Mesendoderm (in vitro differentiated cells): ENCODE results near the gene PIP4K2B.

Experiments used
- DNase-seq: peaks from one replicate; pipeline ENCODE4 v3.0.0; 2013
- H2AK5ac ChIP-seq: 2 replicates; pipeline ENCODE4 v1.6.1; 2013; ENCODE audit warnings: low read length, inconsistent platforms
- H2BK120ac ChIP-seq: 2 replicates; pipeline ENCODE4 v1.6.1; 2013; ENCODE audit warnings: low read depth, mild to moderate bottlenecking, low read length, moderate library complexity, mixed read lengths
- H2BK15ac ChIP-seq: replicated peaks from 2 replicates; pipeline ENCODE4 v1.6.1; 2013; ENCODE audit warnings: low read depth, mild to moderate bottlenecking, moderate library complexity
- H2BK5ac ChIP-seq: 2 replicates; pipeline ENCODE4 v1.6.1; 2013; ENCODE audit warnings: low read length, inconsistent platforms
- H3K18ac ChIP-seq: 2 replicates; pipeline ENCODE4 v1.6.1; 2013; ENCODE audit warnings: mild to moderate bottlenecking, low read length, mixed read lengths
- H3K23ac ChIP-seq: one replicate; pipeline ENCODE4 v1.6.1; 2013; ENCODE audit warnings: low read length
- H3K27ac ChIP-seq: 2 replicates; pipeline ENCODE4 v1.5.1; 2013; ENCODE audit warnings: low read depth, mild to moderate bottlenecking, inconsistent platforms, low read length, moderate library complexity
- H3K27me3 ChIP-seq: 2 replicates; pipeline ENCODE4 v1.6.1; 2013; ENCODE audit warnings: low read length, control low read depth, mild to moderate bottlenecking, inconsistent platforms; ENCODE audit not compliant: insufficient read depth, poor library complexity
- H3K36me3 ChIP-seq: 2 replicates; pipeline ENCODE4 v1.6.1; 2013; ENCODE audit warnings: low read length, inconsistent platforms; ENCODE audit not compliant: control insufficient read depth, insufficient read depth
- H3K4ac ChIP-seq: one replicate; pipeline ENCODE4 v1.6.1; 2013; ENCODE audit warnings: low read depth, mild to moderate bottlenecking, low read length, moderate library complexity
- H3K4me1 ChIP-seq: 2 replicates; pipeline ENCODE4 v1.6.1; 2013; ENCODE audit warnings: low read depth, low read length, inconsistent platforms; ENCODE audit not compliant: control insufficient read depth
- H3K4me2 ChIP-seq: 2 replicates; pipeline ENCODE4 v1.6.1; 2013; ENCODE audit warnings: low read length
- H3K4me3 ChIP-seq: 2 replicates; pipeline ENCODE4 v1.5.1; 2013; ENCODE audit warnings: mild to moderate bottlenecking, low read length
- H3K56ac ChIP-seq: one replicate; pipeline ENCODE4 v1.6.1; 2013; ENCODE audit warnings: low read length
- H3K79me1 ChIP-seq: 2 replicates; pipeline ENCODE4 v1.6.1; 2013; ENCODE audit warnings: low read length, inconsistent platforms
- H3K79me2 ChIP-seq: 2 replicates; pipeline ENCODE4 v1.6.1; 2013; ENCODE audit warnings: mild to moderate bottlenecking, low read length; ENCODE audit not compliant: control insufficient read depth, insufficient read depth
- H3K9ac ChIP-seq: 2 replicates; pipeline ENCODE4 v1.6.1; 2013; ENCODE audit warnings: low read length, inconsistent platforms
- H4K5ac ChIP-seq: one replicate; pipeline ENCODE4 v1.6.1; 2013; ENCODE audit warnings: low read length
- H4K8ac ChIP-seq: one replicate; pipeline ENCODE4 v1.6.1; 2013; ENCODE audit warnings: low read depth, mild to moderate bottlenecking, control low read depth, low read length, moderate library complexity
- WGBS: extraction: QIAGEN DNeasy Blood & Tissue Kit; methylation state at CpG from one replicate; pipeline ENCODE4 v1.1.7; 2013; ENCODE audit warnings: low lambda C conversion rate, missing lambda C conversion rate; ENCODE audit not compliant: insufficient coverage; ENCODE audit errors: extremely low coverage; 5-methylcytosine and 5-hydroxymethylcytosine counted together

Gene PIP4K2B

DNA sequence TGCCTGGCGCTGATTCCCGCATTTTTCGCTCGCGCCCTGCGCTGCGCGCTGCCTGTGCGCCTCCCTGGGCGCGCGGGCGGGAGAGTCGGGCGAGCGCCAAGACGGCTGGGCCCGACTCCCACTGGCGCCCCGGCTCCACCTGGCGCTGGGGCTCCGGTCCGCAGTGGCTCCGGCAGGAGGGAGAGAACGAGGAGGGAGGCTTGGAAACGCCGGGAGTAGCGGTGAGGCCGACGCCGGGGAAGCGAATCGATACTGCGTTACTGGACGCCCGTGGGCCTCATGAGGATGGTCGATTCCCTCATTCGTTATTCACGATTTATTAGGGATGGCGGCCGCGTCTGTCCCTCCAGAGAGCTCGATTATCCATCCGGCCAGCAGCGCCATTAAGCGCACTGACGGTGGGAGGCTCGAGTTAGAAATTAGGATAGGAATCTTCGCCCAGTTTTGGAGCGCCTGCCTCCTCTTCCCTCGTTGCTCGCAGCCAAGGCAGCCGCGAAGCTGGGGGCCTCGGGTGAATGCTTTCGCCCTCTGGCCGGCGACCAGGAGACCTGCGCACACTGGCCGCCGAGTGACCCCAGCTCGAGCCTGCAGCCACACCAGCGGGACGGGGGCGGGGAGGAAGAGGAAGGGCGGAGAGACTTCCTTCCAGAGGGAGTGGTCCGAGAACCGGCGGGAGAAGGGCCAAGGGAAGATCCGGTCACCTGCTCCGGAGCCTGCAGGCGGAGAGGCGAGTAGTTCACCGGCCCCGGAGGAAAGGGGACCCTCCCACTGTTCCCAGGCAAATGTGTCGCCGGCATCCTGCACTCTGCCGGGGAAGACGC is 49.9 kb downstream of the PIP4K2B start:
- Histone ChIP-seq H3K18ac (peak overlapping the region; percentile 82), H3K4me3 (peak overlapping the region; percentile 65), H2AK5ac (no peak overlapping the region), H3K79me1 (peaks cover 10% of the 10 kb centered on the region), H2BK120ac (peak overlapping the region; percentile 1), H3K27ac (peak overlapping the region; percentile 49), H3K79me2 (peaks cover 45% of the 10 kb centered on the region), H3K56ac (peak overlapping the region; percentile 97), H3K23ac (peak overlapping the region; percentile 48), H3K36me3 (no peaks in the 10 kb centered on the region), H4K5ac (no peak overlapping the region), H3K27me3 (no peaks in the 10 kb centered on the region), H2BK5ac (peak overlapping the region; percentile 48), H2BK15ac (no peak overlapping the region), H3K4ac (peak overlapping the region; percentile 89), H4K8ac (peak overlapping the region; percentile 2), H3K4me2 (peak overlapping the region; percentile 95), H3K4me1 (peaks cover 19% of the 10 kb centered on the region), H3K9ac (peak overlapping the region; percentile 85)
- DNase-seq = peak; percentile 89
- WGBS = no CpG with 5 or more reads among the region's 79 CpGs

DNA sequence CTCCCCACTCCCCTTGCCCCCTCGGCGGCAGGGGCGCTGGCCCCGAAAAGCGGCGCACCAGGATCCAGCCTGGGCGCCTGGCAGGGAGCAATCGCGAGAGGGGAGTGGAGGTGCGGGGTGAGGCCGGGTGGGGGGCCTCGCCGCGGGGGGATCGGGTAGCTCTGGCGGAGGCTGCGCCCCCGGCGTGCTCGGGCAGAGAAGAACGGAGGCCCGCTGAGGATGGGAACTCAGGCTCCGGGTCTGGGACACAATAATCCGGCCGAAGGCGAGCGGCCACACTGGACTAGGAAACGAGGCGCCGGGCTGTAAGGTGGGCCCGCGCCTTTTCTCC is 50.5 kb downstream of the PIP4K2B start:
- Histone ChIP-seq H3K4me1 (peaks cover 21% of the 10 kb centered on the region), H3K27ac (peak overlapping the region; percentile 49)
- no CpG with 5 or more reads among the region's 32 CpGs for WGBS

DNA sequence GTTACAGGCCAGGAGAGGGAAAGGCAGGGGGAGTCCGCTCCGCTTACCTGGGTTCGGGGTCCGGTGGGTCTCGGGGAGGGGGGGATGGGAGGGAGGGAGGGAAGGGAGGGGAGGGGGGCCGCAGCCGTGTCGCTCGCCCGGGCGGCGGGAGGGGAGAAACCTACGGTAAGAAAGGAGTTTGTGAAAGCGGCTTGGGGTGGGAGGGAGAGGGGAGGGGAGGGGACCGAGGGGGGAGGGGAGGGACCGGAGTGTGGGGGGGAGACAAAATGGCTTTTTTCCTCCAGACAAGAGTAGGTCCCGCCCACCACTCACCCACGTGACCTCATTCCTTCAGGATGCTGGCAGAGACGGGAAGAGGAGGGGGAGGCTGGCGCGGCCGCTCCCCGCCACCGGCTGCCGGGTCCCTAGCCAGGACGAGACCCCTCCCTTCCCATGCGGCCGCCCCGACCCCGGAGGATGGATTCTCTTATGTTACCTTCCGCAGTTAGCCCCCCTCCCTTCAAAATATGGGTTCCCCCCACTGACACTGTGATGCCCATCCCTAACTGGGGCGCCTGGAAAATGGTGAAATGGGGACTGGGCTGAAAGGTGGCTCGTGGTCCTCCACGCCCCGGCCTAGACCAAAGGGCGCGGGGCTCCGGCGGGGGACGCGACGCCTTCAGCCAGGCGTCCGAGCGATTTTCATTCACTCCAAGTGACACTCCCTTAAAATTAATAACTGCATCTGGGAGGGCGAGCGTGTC is 51.0 kb downstream of the PIP4K2B start, which contains the start of gene PCGF2:
Gene PCGF2, minus strand, starts transcription at position 188 of the 743 bp plus-strand sequence. CDS start 7,934 bp downstream, outside the sequence.
- H3K4me1 ChIP-seq = peaks cover 22% of the 10 kb centered on the region
- peak within 1 kb of the TSS; percentile 99 for H3K56ac ChIP-seq
- H4K5ac ChIP-seq = no peak within 1 kb of the TSS
- H3K36me3 ChIP-seq = no peaks in the 10 kb centered on the region
- peak; percentile 98 for DNase-seq
- peak within 1 kb of the TSS; percentile 69 for H4K8ac ChIP-seq
- no peaks in the 10 kb centered on the region for H3K27me3 ChIP-seq
- H2BK120ac ChIP-seq = peak within 1 kb of the TSS; percentile 74
- WGBS = no CpG with 5 or more reads among the region's 47 CpGs
- peaks cover 49% of the 10 kb centered on the region for H3K79me2 ChIP-seq
- H3K9ac ChIP-seq = peak within 1 kb of the TSS; percentile 98
- H3K4me2 ChIP-seq = peak within 1 kb of the TSS; percentile 95
- peaks cover 7% of the 10 kb centered on the region for H3K79me1 ChIP-seq
- peak within 1 kb of the TSS; percentile 71 for H2AK5ac ChIP-seq
- H3K4me3 ChIP-seq = peak within 1 kb of the TSS; percentile 94
- H2BK15ac ChIP-seq = no peak within 1 kb of the TSS
- peak within 1 kb of the TSS; percentile 95 for H3K23ac ChIP-seq
- H3K27ac ChIP-seq = peak within 1 kb of the TSS; percentile 91
- H3K4ac ChIP-seq = peak within 1 kb of the TSS; percentile 98
- H3K18ac ChIP-seq = peak within 1 kb of the TSS; percentile 96
- peak within 1 kb of the TSS; percentile 97 for H2BK5ac ChIP-seq

More for the DNA sequence above, 50.5 kb downstream of the PIP4K2B start:
- DNase-seq = no peak
- Histone ChIP-seq H2BK120ac (no peak overlapping the region), H3K79me2 (peaks cover 47% of the 10 kb centered on the region), H3K56ac (peak overlapping the region; percentile 97), H2BK15ac (no peak overlapping the region), H3K36me3 (no peaks in the 10 kb centered on the region), H2AK5ac (no peak overlapping the region), H3K27me3 (no peaks in the 10 kb centered on the region), H4K8ac (peak overlapping the region; percentile 2), H3K23ac (peak overlapping the region; percentile 48), H3K4ac (peak overlapping the region; percentile 89), H3K9ac (peak overlapping the region; percentile 69), H4K5ac (no peak overlapping the region), H3K4me3 (peak overlapping the region; percentile 57), H3K79me1 (peaks cover 10% of the 10 kb centered on the region), H2BK5ac (peak overlapping the region; percentile 41), H3K4me2 (peak overlapping the region; percentile 95), H3K18ac (peak overlapping the region; percentile 82)

DNA sequence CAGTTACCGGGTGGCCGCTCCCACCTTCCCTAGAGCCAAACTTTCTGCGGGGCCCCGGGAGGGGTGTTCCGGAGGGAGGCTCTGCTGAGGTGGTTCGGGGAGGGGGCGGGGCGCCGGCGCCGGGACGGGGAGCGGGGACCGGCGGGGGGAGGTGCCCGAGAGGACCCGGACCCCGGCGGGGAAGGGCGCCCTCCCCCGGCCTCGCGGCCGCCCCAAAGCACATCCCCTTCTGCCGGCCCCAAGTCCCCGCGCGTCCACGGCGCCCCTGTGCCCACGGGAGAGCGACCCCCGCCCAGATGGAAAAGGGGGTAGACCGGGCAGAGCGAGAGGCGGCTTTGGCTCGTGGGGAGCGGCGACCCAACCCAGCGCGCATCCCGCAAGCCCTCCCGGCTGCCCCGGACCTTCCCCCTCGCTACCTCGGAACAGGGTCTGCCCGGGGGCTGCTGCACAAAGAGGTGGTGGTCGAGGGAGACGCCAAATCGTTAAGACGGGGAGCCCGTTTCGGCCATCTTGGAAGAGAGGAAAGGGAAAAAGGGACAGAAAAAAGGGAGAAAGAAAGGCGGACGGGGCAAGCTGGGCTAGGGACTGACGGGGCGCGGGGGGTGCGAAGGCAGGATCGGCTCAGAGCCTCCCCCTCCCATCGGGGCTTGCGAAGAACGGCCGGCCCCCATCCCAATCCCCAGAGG is 51.8 kb downstream of the PIP4K2B start:
- Histone ChIP-seq H4K8ac (peak overlapping the region; percentile 59), H3K27ac (peak overlapping the region; percentile 91), H4K5ac (no peak overlapping the region), H2BK5ac (peak overlapping the region; percentile 97), H3K23ac (peak overlapping the region; percentile 95), H3K4me3 (peak overlapping the region; percentile 94), H2BK120ac (peak overlapping the region; percentile 74), H3K4ac (peak overlapping the region; percentile 98), H3K4me2 (peak overlapping the region; percentile 89), H3K18ac (peak overlapping the region; percentile 96), H3K4me1 (peaks cover 22% of the 10 kb centered on the region), H3K56ac (peak overlapping the region; percentile 99), H3K27me3 (no peaks in the 10 kb centered on the region), H2BK15ac (no peak overlapping the region), H3K36me3 (peaks cover under 1% of the 10 kb centered on the region), H2AK5ac (peak overlapping the region; percentile 71), H3K79me1 (peaks cover 7% of the 10 kb centered on the region), H3K9ac (peak overlapping the region; percentile 98), H3K79me2 (peaks cover 50% of the 10 kb centered on the region)
- peak; percentile 54 for DNase-seq
- no CpG with 5 or more reads among the region's 64 CpGs for WGBS

DNA sequence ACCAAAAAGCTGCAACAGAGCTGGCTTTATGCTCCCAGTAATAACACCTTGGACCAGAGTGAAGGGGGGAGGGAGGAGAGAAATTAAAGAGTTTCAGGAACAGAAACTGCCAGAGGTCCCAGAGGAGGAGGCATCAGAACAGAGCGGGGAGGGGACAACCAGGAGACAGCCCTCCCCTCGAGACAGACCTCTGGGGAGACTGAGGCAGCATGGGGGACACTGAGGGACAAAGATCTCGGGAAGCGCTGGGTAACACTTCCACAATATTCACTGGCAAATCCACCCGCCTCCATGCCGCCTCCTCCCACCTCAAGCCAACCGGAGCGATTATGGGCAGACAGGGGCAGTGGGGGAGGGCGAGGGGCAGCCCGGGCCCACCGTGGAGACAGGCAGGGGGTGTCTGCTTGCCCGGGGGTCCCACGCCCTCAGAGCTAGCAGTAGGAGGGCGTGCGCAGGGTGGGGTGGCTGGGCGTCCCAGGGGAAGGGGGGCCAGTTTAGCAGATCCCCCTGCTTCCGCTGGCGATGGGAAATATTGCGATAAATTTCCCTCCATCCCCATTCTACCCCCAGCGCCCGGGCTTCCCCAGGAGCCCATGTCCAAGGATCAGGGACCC is 52.4 kb downstream of the PIP4K2B start:
- H3K9ac ChIP-seq = peak overlapping the region; percentile 98
- DNase-seq = no peak
- WGBS = no CpG with 5 or more reads among the region's 21 CpGs

More for the DNA sequence above, 52.4 kb downstream of the PIP4K2B start:
- H3K36me3 ChIP-seq = peaks cover 1% of the 10 kb centered on the region
- H2BK120ac ChIP-seq = no peak overlapping the region
- peak overlapping the region; percentile 98 for H3K4ac ChIP-seq
- H4K8ac ChIP-seq = no peak overlapping the region
- H3K18ac ChIP-seq = peak overlapping the region; percentile 96
- peak overlapping the region; percentile 89 for H3K4me2 ChIP-seq
- H3K4me1 ChIP-seq = peaks cover 22% of the 10 kb centered on the region
- H4K5ac ChIP-seq = no peak overlapping the region
- H3K23ac ChIP-seq = no peak overlapping the region
- peak overlapping the region; percentile 25 for H3K27ac ChIP-seq
- no peaks in the 10 kb centered on the region for H3K27me3 ChIP-seq
- no peak overlapping the region for H2BK15ac ChIP-seq
- peak overlapping the region; percentile 94 for H3K4me3 ChIP-seq
- H3K79me2 ChIP-seq = peaks cover 56% of the 10 kb centered on the region
- peaks cover 7% of the 10 kb centered on the region for H3K79me1 ChIP-seq
- no peak overlapping the region for H2AK5ac ChIP-seq
- no peak overlapping the region for H2BK5ac ChIP-seq
- peak overlapping the region; percentile 99 for H3K56ac ChIP-seq
